Measurements from ENCODE around the gene KLK13. TPM values are rescaled to one million over a fixed set of nuclear protein-coding genes. Genes with fewer than 3 reads are reported as not detected.

Gene KLK13
- total RNA-seq, 8 experiments from 2014 or later = 0.38 to 11.3 (median 1.5) TPM; not detected in 4

GRCh38 chr19:51034704-51035103 is 30.2 kb downstream of the KLK13 start, which contains the start of gene KLK12:
Gene KLK12 (minus strand): TSS chr19:51035002. CDS start chr19:51034621, 381 bp downstream.
- no peak for ATAC-seq (replicated peaks in 6 of 8)
- Histone ChIP-seq H3K4me3 (no peak within 1 kb of the TSS), H3K27ac (no peak within 1 kb of the TSS), H3K4me1 (replicated peaks in 1 of 2) (no peaks in the 10 kb centered on the region)
- in situ Hi-C loops (cut with MboI; ENCODE audit: low pct_unique_long_range_greater_than_20kb in 2 of 9, low sequenced_read_pairs in 9 of 9, unreplicated experiment in 9 of 9) = no loop called here
- 1 to 77% (median 47%) methylated on average over 1 to 10 of the region's 11 CpGs; no CpG with 5 or more reads in 2 of the 10 experiments for WGBS, 10 experiments

GRCh38 chr19:51031880-51032225 is 33.0 kb downstream of the KLK13 start:
- no peak overlapping the region for H3K4me3 ChIP-seq
- no peaks in the 10 kb centered on the region for H3K4me1 ChIP-seq (replicated peaks in 1 of 2)
- 60 to 93% (median 61%) methylated on average over 1 to 6 of the region's 28 CpGs; no CpG with 5 or more reads in 6 of the 10 experiments for WGBS, 10 experiments
- ATAC-seq (replicated peaks in 6 of 8) = no peak
- in situ Hi-C loops (cut with MboI; ENCODE audit: low pct_unique_long_range_greater_than_20kb in 2 of 9, low sequenced_read_pairs in 9 of 9, unreplicated experiment in 9 of 9) = no loop called here
- H3K27ac ChIP-seq = no peak overlapping the region

DNA sequence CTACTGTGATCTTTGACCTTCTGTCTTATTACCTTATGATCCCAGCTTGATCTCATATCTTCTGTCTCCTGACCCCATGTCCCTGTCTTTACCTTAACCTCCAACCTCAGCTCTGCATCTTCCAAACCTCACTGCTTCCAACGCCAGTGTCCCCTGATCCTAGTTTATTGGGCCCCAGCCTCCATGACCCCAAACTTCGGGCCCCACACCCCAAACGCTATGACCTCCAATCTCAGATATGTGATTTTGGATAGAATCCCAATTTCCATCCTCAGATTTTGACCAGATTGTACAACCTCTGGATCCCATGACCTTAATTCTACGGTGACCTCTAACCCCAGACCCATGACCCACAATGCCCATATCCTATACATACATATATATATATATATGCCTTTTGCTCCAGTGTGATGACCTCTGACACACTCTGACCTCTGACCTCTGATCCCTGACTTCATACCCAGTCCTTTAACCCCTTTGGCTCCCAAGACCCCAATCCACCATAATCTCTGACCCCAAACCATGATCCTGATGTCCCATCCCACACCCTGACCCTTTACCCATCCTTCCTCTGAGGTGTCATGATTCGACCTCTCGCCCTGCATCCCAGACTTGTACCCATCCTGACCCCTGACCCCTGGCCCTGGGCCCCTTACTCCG is 33.5 kb downstream of the KLK13 start:
- 39 to 100% (median 65%) methylated on average over 1 to 4 of the region's 7 CpGs; no CpG with 5 or more reads in 4 of the 10 experiments for WGBS, 10 experiments
- ATAC-seq (replicated peaks in 6 of 8) = no peak

GRCh38 chr19:51030631-51031030 is 34.3 kb downstream of the KLK13 start:
- no peak overlapping the region for H3K4me3 ChIP-seq
- no peaks in the 10 kb centered on the region for H3K4me1 ChIP-seq (replicated peaks in 1 of 2)
- WGBS, 10 experiments = 38 to 87% (median 77%) methylated on average over 3 to 6 of the region's 13 CpGs; no CpG with 5 or more reads in 5 of the 10 experiments
- ATAC-seq (replicated peaks in 6 of 8) = no peak
- no peak overlapping the region for H3K27ac ChIP-seq
- in situ Hi-C loops (cut with MboI; ENCODE audit: low pct_unique_long_range_greater_than_20kb in 2 of 9, low sequenced_read_pairs in 9 of 9, unreplicated experiment in 9 of 9) = no loop called here

More for the DNA sequence above, 33.5 kb downstream of the KLK13 start:
- no peak overlapping the region for H3K4me3 ChIP-seq
- in situ Hi-C loops (cut with MboI; ENCODE audit: low pct_unique_long_range_greater_than_20kb in 2 of 9, low sequenced_read_pairs in 9 of 9, unreplicated experiment in 9 of 9) = no loop called here
- no peak overlapping the region for H3K27ac ChIP-seq
- H3K4me1 ChIP-seq (replicated peaks in 1 of 2) = no peaks in the 10 kb centered on the region

GRCh38 chr19:51029718-51030117 is 35.2 kb downstream of the KLK13 start:
- Histone ChIP-seq H3K4me1 (replicated peaks in 1 of 2) (no peaks in the 10 kb centered on the region), H3K27ac (no peak overlapping the region), H3K4me3 (no peak overlapping the region)
- in situ Hi-C loops (cut with MboI; ENCODE audit: low pct_unique_long_range_greater_than_20kb in 2 of 9, low sequenced_read_pairs in 9 of 9, unreplicated experiment in 9 of 9) = loop anchor here in 1 of 9 experiments (10.0 kb wide), 1 partner anchor 65 kb away; no protein-coding TSS in a partner anchor
- 20 to 100% (median 60%) methylated on average over 1 to 2 of the region's 2 CpGs; no CpG with 5 or more reads in 3 of the 10 experiments for WGBS, 10 experiments
- peak in 1 of 8 experiments; percentile 62 for ATAC-seq (replicated peaks in 6 of 8)

DNA sequence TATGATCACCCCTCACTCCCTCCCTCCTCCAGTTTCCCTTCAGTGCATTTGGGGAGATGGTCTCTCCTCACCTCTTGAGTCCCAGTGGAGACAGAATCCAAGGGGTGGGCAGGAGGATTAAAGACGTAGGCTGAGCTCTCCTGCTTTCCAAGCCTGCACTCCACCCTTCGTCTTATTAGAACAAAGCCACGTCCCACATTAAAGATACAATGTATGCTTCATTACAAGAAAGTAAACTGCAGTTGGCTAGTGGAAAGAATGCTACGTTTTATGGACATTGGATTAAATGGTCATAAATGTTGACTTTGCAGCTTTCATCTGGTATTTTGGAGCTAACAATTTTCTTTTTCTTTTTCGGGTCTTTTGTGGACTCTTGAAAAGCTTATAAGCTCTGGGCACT is 37.0 kb downstream of the KLK13 start:
- no peak overlapping the region for H3K27ac ChIP-seq
- in situ Hi-C loops (cut with MboI; ENCODE audit: low pct_unique_long_range_greater_than_20kb in 2 of 9, low sequenced_read_pairs in 9 of 9, unreplicated experiment in 9 of 9) = loop anchor here in 1 of 9 experiments (10.0 kb wide), 1 partner anchor 67 kb away; no protein-coding TSS in a partner anchor
- no peak for ATAC-seq (replicated peaks in 6 of 8)
- no peak overlapping the region for H3K4me3 ChIP-seq
- 0 to 73% (median 44%) methylated on average over 1 to 5 of the region's 5 CpGs; no CpG with 5 or more reads in 3 of the 10 experiments for WGBS, 10 experiments
- H3K4me1 ChIP-seq (replicated peaks in 1 of 2) = no peaks in the 10 kb centered on the region

DNA sequence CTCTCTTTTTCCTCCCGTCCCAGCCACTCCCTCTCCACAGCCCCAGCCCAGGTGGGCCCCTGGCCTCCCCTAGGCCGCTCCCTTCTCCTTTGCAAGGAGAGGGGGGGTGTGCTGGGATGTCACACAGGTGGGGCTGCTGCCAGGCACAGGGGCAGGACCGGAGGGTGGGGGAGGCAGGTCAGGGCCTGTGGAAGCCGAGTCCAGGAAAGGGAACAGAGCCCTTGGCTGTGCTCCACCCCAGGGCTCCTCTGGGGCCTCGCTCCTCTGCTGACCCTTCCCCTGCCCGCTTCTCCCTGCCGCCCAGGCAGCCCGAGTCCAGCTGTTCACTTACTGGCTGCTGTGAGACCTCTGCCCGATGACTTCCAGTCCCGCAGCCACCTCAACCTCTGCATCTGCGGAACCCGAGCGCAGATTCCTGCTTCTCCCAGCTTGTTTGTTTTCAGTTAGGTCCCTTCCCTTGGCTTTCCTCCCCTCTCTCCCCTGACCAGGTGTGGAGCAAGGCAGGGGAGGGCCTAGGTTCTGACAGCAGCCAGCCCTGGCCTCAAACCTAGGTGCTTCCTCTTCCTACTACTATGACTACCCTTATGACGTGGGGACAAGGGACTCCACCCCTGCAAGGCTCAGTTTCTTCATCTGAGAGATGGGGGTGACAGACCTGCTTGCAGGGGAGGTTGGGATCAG is 37.6 kb downstream of the KLK13 start:
- in situ Hi-C loops (cut with MboI; ENCODE audit: low pct_unique_long_range_greater_than_20kb in 2 of 9, low sequenced_read_pairs in 9 of 9, unreplicated experiment in 9 of 9) = loop anchor here in 1 of 9 experiments (10.0 kb wide), 1 partner anchor 68 kb away; no protein-coding TSS in a partner anchor
- Histone ChIP-seq H3K4me1 (replicated peaks in 1 of 2) (no peaks in the 10 kb centered on the region), H3K4me3 (no peak overlapping the region), H3K27ac (no peak overlapping the region)
- no peak for ATAC-seq (replicated peaks in 6 of 8)
- WGBS, 10 experiments = 0 to 71% (median 33%) methylated on average over 1 to 7 of the region's 14 CpGs; no CpG with 5 or more reads in 3 of the 10 experiments

DNA sequence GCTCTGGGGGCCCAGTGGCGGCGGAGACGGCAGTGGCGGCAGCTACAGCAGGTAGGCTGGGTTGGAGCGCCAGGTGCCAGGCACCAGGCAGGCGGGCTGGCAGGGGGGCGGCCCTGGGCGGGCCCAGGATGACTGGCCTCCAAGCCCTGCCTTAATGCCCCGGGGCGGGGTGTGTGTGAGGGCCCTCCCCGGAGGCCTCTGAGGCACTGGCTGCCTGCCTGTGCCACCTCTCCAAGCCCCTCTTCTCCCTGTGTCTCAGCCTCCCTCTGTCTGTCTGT is 38.4 kb downstream of the KLK13 start, which contains the start of gene KLK11:
Gene KLK11, minus strand, starts transcription at position 63 of the 278 bp plus-strand sequence. CDS start 985 bp downstream, outside the sequence.
- in situ Hi-C loops (cut with MboI; ENCODE audit: low pct_unique_long_range_greater_than_20kb in 2 of 9, low sequenced_read_pairs in 9 of 9, unreplicated experiment in 9 of 9) = loop anchor here in 1 of 9 experiments (10.0 kb wide), 1 partner anchor 68 kb away; no protein-coding TSS in a partner anchor
- 27% methylated on average over 3 of the region's 11 CpGs; no CpG with 5 or more reads in 9 of the 10 experiments for WGBS, 10 experiments
- peak in 2 of 8 experiments; percentile 24 to 35 for ATAC-seq (replicated peaks in 6 of 8)

DNA sequence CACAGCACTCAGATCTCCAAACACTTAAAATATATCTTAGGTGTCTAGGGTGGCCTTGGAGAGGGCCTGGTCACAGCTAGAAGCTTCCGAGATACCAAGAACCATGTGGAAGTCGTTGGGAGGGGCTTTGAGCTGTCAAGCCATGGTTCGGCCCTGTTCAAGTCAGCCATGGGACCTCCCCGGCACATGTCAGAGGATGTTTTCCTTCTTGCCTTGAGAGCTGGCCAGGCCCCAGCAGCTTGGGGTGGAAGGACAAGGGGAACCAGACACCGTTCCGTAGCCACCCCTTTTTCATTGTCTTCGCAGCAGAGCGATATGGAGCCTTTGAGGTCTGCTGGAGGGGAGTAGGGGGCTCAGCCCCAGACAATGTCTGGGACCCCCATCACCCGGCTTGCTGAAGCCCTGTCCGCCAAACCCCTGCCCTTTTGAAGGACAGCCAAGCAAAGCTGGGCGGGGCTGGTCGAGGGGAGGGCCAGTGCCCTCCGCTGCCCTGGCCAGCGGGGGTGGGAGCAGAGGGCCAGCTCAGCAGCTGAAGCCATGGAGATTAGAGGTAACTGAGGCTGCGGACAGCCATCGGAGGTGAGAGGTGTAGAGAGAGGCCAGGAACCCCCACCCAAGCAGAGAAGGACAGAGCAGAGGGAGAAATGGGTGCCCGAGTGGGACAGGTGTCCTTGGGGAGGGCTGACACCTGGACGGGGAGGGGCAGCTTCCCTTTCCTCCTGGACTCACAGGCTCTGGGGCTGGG is 38.9 kb downstream of the KLK13 start:
- no peaks in the 10 kb centered on the region for H3K4me1 ChIP-seq (replicated peaks in 1 of 2)
- peak in 1 of 8 experiments; percentile 33 for ATAC-seq (replicated peaks in 6 of 8)
- H3K27ac ChIP-seq = no peak overlapping the region
- H3K4me3 ChIP-seq = no peak overlapping the region
- WGBS, 10 experiments = 13 to 62% (median 20%) methylated on average over 1 to 3 of the region's 18 CpGs; no CpG with 5 or more reads in 7 of the 10 experiments
- in situ Hi-C loops (cut with MboI; ENCODE audit: low pct_unique_long_range_greater_than_20kb in 2 of 9, low sequenced_read_pairs in 9 of 9, unreplicated experiment in 9 of 9) = loop anchor here in 1 of 9 experiments (10.0 kb wide), 1 partner anchor 69 kb away; no protein-coding TSS in a partner anchor

More for the DNA sequence above, 38.4 kb downstream of the KLK13 start, which contains the start of gene KLK11:
- H3K4me1 ChIP-seq (replicated peaks in 1 of 2) = no peaks in the 10 kb centered on the region
- no peak within 1 kb of the TSS for H3K27ac ChIP-seq
- no peak within 1 kb of the TSS for H3K4me3 ChIP-seq

- H3K4me1 ChIP-seq (replicated peaks in 1 of 2) = no peaks in the 10 kb centered on the region
- WGBS, 10 experiments = no CpG with 5 or more reads among the region's 6 CpGs
- ATAC-seq (replicated peaks in 6 of 8) = no peak
Measured at GRCh38 chr19:51025401-51025800, 39.5 kb downstream of the KLK13 start.

GRCh38 chr19:51024924-51025323 is 40.0 kb downstream of the KLK13 start:
- H3K4me1 ChIP-seq (replicated peaks in 1 of 2) = no peaks in the 10 kb centered on the region
- in situ Hi-C loops (cut with MboI; ENCODE audit: low pct_unique_long_range_greater_than_20kb in 2 of 9, low sequenced_read_pairs in 9 of 9, unreplicated experiment in 9 of 9) = loop anchor here in 1 of 9 experiments (10.0 kb wide), 1 partner anchor 70 kb away; no protein-coding TSS in a partner anchor
- no peak overlapping the region for H3K4me3 ChIP-seq
- H3K27ac ChIP-seq = no peak overlapping the region
- no peak for ATAC-seq (replicated peaks in 6 of 8)
- 17 to 100% (median 57%) methylated on average over 1 to 3 of the region's 5 CpGs; no CpG with 5 or more reads in 5 of the 10 experiments for WGBS, 10 experiments

More at GRCh38 chr19:51025401-51025800, 39.5 kb downstream of the KLK13 start:
- Histone ChIP-seq H3K4me3 (no peak overlapping the region), H3K27ac (no peak overlapping the region)
- in situ Hi-C loops (cut with MboI; ENCODE audit: low pct_unique_long_range_greater_than_20kb in 2 of 9, low sequenced_read_pairs in 9 of 9, unreplicated experiment in 9 of 9) = loop anchor here in 1 of 9 experiments (10.0 kb wide), 1 partner anchor 69 kb away; no protein-coding TSS in a partner anchor

GRCh38 chr19:51023946-51024345 is 40.9 kb downstream of the KLK13 start:
- Histone ChIP-seq H3K27ac (no peak overlapping the region), H3K4me3 (no peak overlapping the region), H3K4me1 (replicated peaks in 1 of 2) (peaks cover 0 to 2% of the 10 kb centered on the region in 2 donors)
- in situ Hi-C loops (cut with MboI; ENCODE audit: low pct_unique_long_range_greater_than_20kb in 2 of 9, low sequenced_read_pairs in 9 of 9, unreplicated experiment in 9 of 9) = loop anchor here in 1 of 9 experiments (10.0 kb wide), 1 partner anchor 71 kb away; no protein-coding TSS in a partner anchor
- no peak for ATAC-seq (replicated peaks in 6 of 8)
- WGBS, 10 experiments = 10 to 91% (median 50%) methylated on average over 1 to 4 of the region's 11 CpGs; no CpG with 5 or more reads in 5 of the 10 experiments
